Vagina (tissue), 2 donors: ENCODE measurements around the gene HSD11B2.

Experiments used
- POLR2A ChIP-seq, 2 donors: fragments of 450-650 bp; IDR thresholded peaks; one replicate each; pipeline ENCODE4 v1.6.1; 2017; ENCODE audit warnings: antibody characterized with exemption in 2 of 2, mild to moderate bottlenecking in 2 of 2, moderate library complexity in 2 of 2
- TF ChIP-seq, protein P1 (sequence below), 3 experiments: fragments of 450-650 bp in 2 of 3; fragments of 200-600 bp in 1 of 3; sonication (generic) in 1 of 3; IDR thresholded peaks; one replicate each; pipeline ENCODE4 v1.5.1; 2017 to 2019; ENCODE audit warnings: antibody characterized with exemption in 3 of 3, mild to moderate bottlenecking in 2 of 3, moderate library complexity in 2 of 3

DNA sequence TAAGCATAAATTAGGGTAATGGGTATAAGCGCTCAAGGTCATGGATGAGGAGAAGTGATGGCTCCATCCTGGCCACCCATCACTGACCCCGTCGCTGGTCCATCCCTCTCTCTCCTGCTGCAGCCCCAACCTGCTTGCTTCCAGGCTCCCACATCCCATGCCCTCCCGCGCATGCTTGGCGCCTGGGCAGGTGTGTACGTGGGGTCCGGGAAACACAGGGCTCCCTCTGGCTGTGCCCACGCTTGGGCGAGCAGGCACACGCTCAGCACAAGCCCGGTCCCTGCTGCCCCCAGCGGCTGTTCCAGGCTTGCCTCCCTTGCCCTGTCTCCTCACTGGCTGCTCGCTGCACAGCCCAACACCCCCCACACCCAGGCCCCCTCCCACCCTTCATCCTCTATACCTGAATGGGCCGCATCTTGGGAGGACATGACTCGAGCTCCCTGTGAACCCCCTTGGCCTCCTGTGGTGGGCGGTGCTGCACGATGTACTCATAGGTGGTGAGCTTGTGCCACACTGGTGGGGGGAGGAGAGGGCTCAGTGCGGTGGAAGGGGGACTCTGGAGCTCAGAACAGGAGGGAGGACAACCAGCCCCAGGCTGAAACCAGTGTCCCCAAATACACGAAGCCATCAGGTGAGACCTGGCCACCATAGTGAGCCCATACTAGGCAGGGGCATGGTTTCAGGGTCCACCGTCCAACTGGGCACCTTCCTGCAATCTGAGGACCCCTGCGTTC, 32.9 kb upstream of the HSD11B2 start:
- TF ChIP-seq POLR2A (IDR thresholded peaks at IDR 0.05), result no peak
- TF ChIP-seq, protein P1, sequence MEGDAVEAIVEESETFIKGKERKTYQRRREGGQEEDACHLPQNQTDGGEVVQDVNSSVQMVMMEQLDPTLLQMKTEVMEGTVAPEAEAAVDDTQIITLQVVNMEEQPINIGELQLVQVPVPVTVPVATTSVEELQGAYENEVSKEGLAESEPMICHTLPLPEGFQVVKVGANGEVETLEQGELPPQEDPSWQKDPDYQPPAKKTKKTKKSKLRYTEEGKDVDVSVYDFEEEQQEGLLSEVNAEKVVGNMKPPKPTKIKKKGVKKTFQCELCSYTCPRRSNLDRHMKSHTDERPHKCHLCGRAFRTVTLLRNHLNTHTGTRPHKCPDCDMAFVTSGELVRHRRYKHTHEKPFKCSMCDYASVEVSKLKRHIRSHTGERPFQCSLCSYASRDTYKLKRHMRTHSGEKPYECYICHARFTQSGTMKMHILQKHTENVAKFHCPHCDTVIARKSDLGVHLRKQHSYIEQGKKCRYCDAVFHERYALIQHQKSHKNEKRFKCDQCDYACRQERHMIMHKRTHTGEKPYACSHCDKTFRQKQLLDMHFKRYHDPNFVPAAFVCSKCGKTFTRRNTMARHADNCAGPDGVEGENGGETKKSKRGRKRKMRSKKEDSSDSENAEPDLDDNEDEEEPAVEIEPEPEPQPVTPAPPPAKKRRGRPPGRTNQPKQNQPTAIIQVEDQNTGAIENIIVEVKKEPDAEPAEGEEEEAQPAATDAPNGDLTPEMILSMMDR (IDR thresholded peaks at IDR 0.05), result no peak
